HepG2 (cell line): Measurements from ENCODE around the gene QPCT. TPM values are rescaled to one million over a fixed set of nuclear protein-coding genes. Genes with fewer than 3 reads are reported as not detected.

Source experiments
- ATAC-seq: fragments of 200-7000 bp; cut with Tn5 transposase; 3 replicates; pipeline ENCODE4 v1.9.1; 2020; ENCODE audit warnings: mild to moderate bottlenecking, moderate library complexity
- BruUV-seq: library from RNA; stranded (reverse); fragments of 400-500 nt; replicated peaks from 2 replicates; lab custom pipeline; 2021; lab: Mats Ljungman, UMichigan
- CTCF ChIA-PET: fragments of 300-600 bp; formaldehyde crosslinking; extraction: SDS; loops from one replicate; lab custom pipeline; 2021; ENCODE audit warnings: low total read pairs, inconsistent platforms, low intra/inter-chr PET ratio; lab: Yijun Ruan, JAX
- POLR2A ChIA-PET: fragments of 350-600 bp; sonication (Branson Sonifier 250); formaldehyde crosslinking; loops from one replicate; lab custom pipeline; 2020; ENCODE audit warnings: antibody characterized with exemption, inconsistent platforms; lab: Yijun Ruan, JAX
- DNase-seq: peaks from one replicate; pipeline ENCODE4 v3.0.0-alpha.2; 2015; ENCODE audit warnings: low spot score
- FAIRE-seq: peaks from 3 replicates; lab custom pipeline; 2011; peaks lifted over from hg19 to GRCh38; lab: Jason Lieb, UNC
- H2AFZ ChIP-seq: one replicate; pipeline ENCODE4 v1.6.1; 2011; ENCODE audit warnings: low read length, inconsistent platforms
- H3K27ac ChIP-seq: fragments of 300-600 bp; 3 replicates; pipeline ENCODE4 v1.8.0; 2011; ENCODE audit warnings: mixed run types, mild to moderate bottlenecking, mixed read lengths, low read length, inconsistent platforms; ENCODE audit not compliant: insufficient read depth; ENCODE audit errors: extremely low read length
- H3K27me3 ChIP-seq, 2 experiments: fragments of 200-600 bp in 1 of 2; 2 replicates in 1 of 2; 3 replicates in 1 of 2; pipeline versions ENCODE4 v1.6.0 to v1.8.0; 2011; ENCODE audit warnings: low read length in 2 of 2, mild to moderate bottlenecking in 2 of 2, moderate library complexity in 2 of 2, inconsistent platforms in 1 of 2; ENCODE audit not compliant: insufficient read depth in 2 of 2, control insufficient read depth in 1 of 2
- H3K36me3 ChIP-seq, 2 experiments: fragments of 200-600 bp in 1 of 2; replicated peaks in 1 of 2; 2 replicates in 1 of 2; 3 replicates in 1 of 2; pipeline versions ENCODE4 v1.5.1 to v1.8.0; 2011; ENCODE audit warnings: low read length in 2 of 2, inconsistent platforms in 1 of 2; ENCODE audit not compliant: insufficient read depth in 2 of 2, control insufficient read depth in 1 of 2
- H3K4me1 ChIP-seq: 2 replicates; pipeline ENCODE4 v1.5.1; 2012; ENCODE audit warnings: low read length, inconsistent platforms; ENCODE audit not compliant: insufficient read depth
- H3K4me2 ChIP-seq: 2 replicates; pipeline ENCODE4 v1.6.0; 2011; ENCODE audit warnings: low read depth, low read length, inconsistent platforms
- H3K4me3 ChIP-seq, 3 experiments: fragments of 200-600 bp in 1 of 3; sonication (generic), shearing (Covaris generic) in 1 of 3; replicated peaks in 1 of 3; 2 replicates each; pipeline ENCODE4 v1.5.1; 2011 to 2016; ENCODE audit warnings: low read length in 3 of 3, inconsistent platforms in 2 of 3, low read depth in 2 of 3, mild to moderate bottlenecking in 2 of 3, control low read depth in 1 of 3, mixed read lengths in 1 of 3; ENCODE audit not compliant: insufficient read depth in 1 of 3
- H3K79me2 ChIP-seq: one replicate; pipeline ENCODE4 v1.6.1; 2011; ENCODE audit warnings: low read length, inconsistent platforms; ENCODE audit not compliant: insufficient read depth
- H3K9ac ChIP-seq: 2 replicates; pipeline ENCODE4 v1.6.0; 2011; ENCODE audit warnings: mild to moderate bottlenecking, low read depth, low read length, inconsistent platforms; ENCODE audit not compliant: insufficient read depth
- H3K9me3 ChIP-seq: 2 replicates; pipeline ENCODE4 v1.5.1; 2012; ENCODE audit warnings: mild to moderate bottlenecking, low read length
- H4K20me1 ChIP-seq: 2 replicates; pipeline ENCODE4 v1.6.0; 2011; ENCODE audit warnings: inconsistent platforms, mild to moderate bottlenecking, low read length, moderate library complexity; ENCODE audit not compliant: insufficient read depth
- FOSL1 ChIP-seq: sonication (generic); formaldehyde crosslinking; IDR thresholded peaks from 2 replicates; pipeline ENCODE4 v1.9.0; 2021; ENCODE audit warnings: missing genetic modification reagents, borderline replicate concordance
- FOXM1 ChIP-seq: sonication (generic); formaldehyde crosslinking; IDR thresholded peaks from 2 replicates; pipeline ENCODE4 v1.5.0; 2020; ENCODE audit warnings: missing genetic modification reagents
- RAD51 ChIP-seq: fragments of 450-650 bp; IDR thresholded peaks from 2 replicates; pipeline ENCODE4 v1.6.1; 2016; ENCODE audit warnings: borderline replicate concordance
- SMARCC2 ChIP-seq: fragments of 450-650 bp; IDR thresholded peaks from 2 replicates; pipeline ENCODE4 v1.6.1; 2017; ENCODE audit warnings: antibody characterized with exemption, mild to moderate bottlenecking
- TEAD3 ChIP-seq: optimal IDR thresholded peaks from 2 replicates; pipeline ENCODE3; 2016; ENCODE audit warnings: borderline replicate concordance
- TSC22D2 ChIP-seq: sonication (generic); formaldehyde crosslinking; IDR thresholded peaks from 2 replicates; pipeline ENCODE4 v1.5.1; 2020; ENCODE audit warnings: missing genetic modification reagents, mild to moderate bottlenecking, borderline replicate concordance
- ZEB1 ChIP-seq: IDR thresholded peaks from 2 replicates; pipeline ENCODE4 v1.6.1; 2012; ENCODE audit warnings: mild to moderate bottlenecking, low read depth, inconsistent platforms; ENCODE audit not compliant: insufficient replicate concordance
- ZNF17 ChIP-seq: sonication (generic); formaldehyde crosslinking; IDR thresholded peaks from 2 replicates; pipeline ENCODE4 v1.5.0; 2020; ENCODE audit warnings: mild to moderate bottlenecking, missing genetic modification reagents
- ZNF607 ChIP-seq: sonication (generic); formaldehyde crosslinking; IDR thresholded peaks from 2 replicates; pipeline ENCODE4 v1.5.1; 2020; ENCODE audit warnings: missing genetic modification reagents, mild to moderate bottlenecking, borderline replicate concordance
- ZNF629 ChIP-seq: sonication (generic); formaldehyde crosslinking; conservative IDR thresholded peaks from 2 replicates; pipeline ENCODE4 v1.5.0; 2020; ENCODE audit warnings: missing genetic modification reagents
- ZNF749 ChIP-seq: sonication (generic); formaldehyde crosslinking; IDR thresholded peaks from 2 replicates; pipeline ENCODE4 v1.8.0; 2022; ENCODE audit warnings: mild to moderate bottlenecking, missing genetic modification reagents, moderate library complexity, borderline replicate concordance
- WGBS: methylation state at CpG from one replicate; pipeline ENCODE4 v1.1.6; 2017; ENCODE audit warnings: low lambda C conversion rate; 5-methylcytosine and 5-hydroxymethylcytosine counted together
- in situ Hi-C: cut with HindIII; loops from 2 replicates; pipeline ENCODE4 v1.10.0; 2017; ENCODE audit warnings: low pct_unique_long_range_greater_than_20kb; ENCODE audit not compliant: extremely low pct_ligation_motif_present
- intact Hi-C: fragments of 100-400 bp; cut with micrococcal nuclease; formaldehyde crosslinking; loops from one replicate; pipeline ENCODE4 v1.10.0; 2022; ENCODE audit not compliant: unreplicated experiment
- polyA plus RNA-seq, 8 experiments: library from polyadenylated mRNA; depleted of rRNA in 3 of 8; stranded (reverse) in 7 of 8; unstranded in 1 of 8; fragments of >200 nt; fragmentation: Illumina TruSeq in 4 of 8; extraction: Trizol in 4 of 8; gene quantifications; 2 replicates each; pipeline versions ENCODE4 v1.2.1 to v1.2.3, GENCODE V29; 2011 to 2016; ENCODE audit warnings: low read depth in 4 of 8, missing spikeins in 1 of 8, mixed read lengths in 1 of 8; ENCODE audit not compliant: insufficient read depth in 1 of 8
- total RNA-seq, 5 experiments: library from RNA; depleted of rRNA; stranded (reverse); fragments of >200 nt; fragmentation: Illumina TruSeq; extraction: Trizol; gene quantifications; 2 replicates each; pipeline ENCODE4 v1.2.3, GENCODE V29; 2016; ENCODE audit warnings: low read depth in 1 of 5
- TF ChIP-seq, protein P1 (sequence below): sonication (generic); formaldehyde crosslinking; IDR thresholded peaks from 2 replicates; pipeline ENCODE4 v1.5.0; 2020; ENCODE audit warnings: missing genetic modification reagents
- TF ChIP-seq, protein P2 (sequence below): sonication (generic); formaldehyde crosslinking; IDR thresholded peaks from 2 replicates; pipeline ENCODE4 v1.4.0; 2020; ENCODE audit warnings: low read depth, mild to moderate bottlenecking, missing genetic modification reagents

QPCT gene
- total and polyA plus RNA-seq, 2 of the 13 experiments (the other 11 are each of a cell fraction or from before 2014, with no cell fraction given) = 0.77 to 1.2 TPM

DNA sequence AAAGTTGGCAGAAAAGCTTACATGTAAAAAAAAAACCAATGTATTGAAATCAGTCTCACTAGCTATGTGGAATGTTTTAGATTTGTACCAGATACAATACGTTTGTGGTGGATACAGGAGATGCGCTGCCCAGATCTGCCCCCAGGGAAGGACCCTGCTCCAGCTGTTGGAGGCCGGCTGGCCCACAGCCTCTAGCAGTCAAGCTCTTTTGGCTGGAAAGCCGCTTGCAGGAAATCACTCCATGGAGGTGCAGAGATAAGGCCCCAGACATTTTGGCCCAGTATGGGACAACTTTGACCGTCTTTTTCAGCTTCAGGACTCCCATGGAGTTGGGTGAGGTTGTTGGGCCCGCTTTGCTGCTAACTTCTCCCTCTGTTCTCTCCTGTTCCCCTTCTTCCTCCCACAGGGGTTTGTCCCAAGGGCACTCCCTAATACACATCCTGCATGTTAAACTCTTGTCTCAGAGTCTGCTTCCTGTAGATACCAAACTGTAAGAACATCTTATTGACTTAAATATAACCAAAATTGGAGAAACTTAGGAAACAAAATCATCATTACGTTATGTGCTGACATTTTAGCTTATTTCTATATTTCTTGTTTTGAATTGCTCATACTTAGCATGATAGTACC is 1.7 kb upstream of the QPCT start:
- BruUV-seq = no TSS peak

More for the DNA sequence above, 1.7 kb upstream of the QPCT start:
- Histone ChIP-seq H3K4me3 (no peak overlapping the region), H3K79me2 (no peaks in the 10 kb centered on the region), H4K20me1 (no peaks in the 10 kb centered on the region), H3K4me2 (no peak overlapping the region), H3K27ac (no peak overlapping the region), H3K36me3 (no peaks in the 10 kb centered on the region), H3K27me3 (peaks cover 0 to 46% of the 10 kb centered on the region in 2 experiments; a peak in 3 of 5 replicates), H2AFZ (no peak overlapping the region), H3K9ac (no peak overlapping the region), H3K9me3 (no peaks in the 10 kb centered on the region), H3K4me1 (peaks cover 22% of the 10 kb centered on the region)
- intact Hi-C loops (no loop called here), in situ Hi-C loops (no loop called here)
- ATAC-seq = no peak
- TF ChIP-seq TSC22D2 (no peak), ZNF607 (CRISPR knock-in tag) (no peak), ZEB1 (no peak), RAD51 (no peak), SMARCC2 (no peak), FOXM1 (no peak), FOSL1 (no peak), ZNF17 (CRISPR knock-in tag) (no peak), ZNF749 (CRISPR knock-in tag) (no peak), TEAD3 (no peak), ZNF629 (CRISPR knock-in tag) (no peak)
- TF ChIP-seq, protein P1, sequence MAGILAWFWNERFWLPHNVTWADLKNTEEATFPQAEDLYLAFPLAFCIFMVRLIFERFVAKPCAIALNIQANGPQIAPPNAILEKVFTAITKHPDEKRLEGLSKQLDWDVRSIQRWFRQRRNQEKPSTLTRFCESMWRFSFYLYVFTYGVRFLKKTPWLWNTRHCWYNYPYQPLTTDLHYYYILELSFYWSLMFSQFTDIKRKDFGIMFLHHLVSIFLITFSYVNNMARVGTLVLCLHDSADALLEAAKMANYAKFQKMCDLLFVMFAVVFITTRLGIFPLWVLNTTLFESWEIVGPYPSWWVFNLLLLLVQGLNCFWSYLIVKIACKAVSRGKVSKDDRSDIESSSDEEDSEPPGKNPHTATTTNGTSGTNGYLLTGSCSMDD (CRISPR knock-in tag) = no peak
- TF ChIP-seq, protein P2, sequence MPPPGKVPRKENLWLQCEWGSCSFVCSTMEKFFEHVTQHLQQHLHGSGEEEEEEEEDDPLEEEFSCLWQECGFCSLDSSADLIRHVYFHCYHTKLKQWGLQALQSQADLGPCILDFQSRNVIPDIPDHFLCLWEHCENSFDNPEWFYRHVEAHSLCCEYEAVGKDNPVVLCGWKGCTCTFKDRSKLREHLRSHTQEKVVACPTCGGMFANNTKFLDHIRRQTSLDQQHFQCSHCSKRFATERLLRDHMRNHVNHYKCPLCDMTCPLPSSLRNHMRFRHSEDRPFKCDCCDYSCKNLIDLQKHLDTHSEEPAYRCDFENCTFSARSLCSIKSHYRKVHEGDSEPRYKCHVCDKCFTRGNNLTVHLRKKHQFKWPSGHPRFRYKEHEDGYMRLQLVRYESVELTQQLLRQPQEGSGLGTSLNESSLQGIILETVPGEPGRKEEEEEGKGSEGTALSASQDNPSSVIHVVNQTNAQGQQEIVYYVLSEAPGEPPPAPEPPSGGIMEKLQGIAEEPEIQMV (CRISPR knock-in tag) = no peak
- no peak for DNase-seq
- 53% methylated on average over 7 of the region's 7 CpGs for WGBS
- ChIA-PET CTCF (interaction anchor here (1.4 kb wide), 1 partner anchor 490 kb away, joined by 3 read pairs; no protein-coding TSS in a partner anchor), POLR2A (no interaction called here)
- FAIRE-seq = no peak
